GM19238 (cell line): ENCODE data around the gene TMEM234.
"Not testable (repeated sequence)": the region's sequence is repeated elsewhere in the genome, so short reads cannot be mapped to it uniquely, and the experiment has no call there.

ENCODE experiments used
- DNase-seq: peaks from one replicate; pipeline ENCODE4 v3.0.0; 2011; ENCODE audit warnings: low spot score; ENCODE audit not compliant: insufficient read length

TMEM234 gene

GRCh38 chr1:32221980-32222755 lies at the start of gene TMEM234, which contains the start of gene EIF3I:
TSS of gene TMEM234 (minus strand) at chr1:32222353. CDS start at chr1:32222322, 31 bp downstream.
TSS of gene EIF3I (plus strand) at chr1:32222407. CDS start at chr1:32222442, 35 bp downstream.
- DNase-seq: peak; percentile 92

- DNase-seq: no peak
Observed at GRCh38 chr1:32269744-32270143, 47.6 kb upstream of the TMEM234 start.

GRCh38 chr1:32266921-32267591 lies 44.9 kb upstream of the TMEM234 start:
- DNase-seq: no peak

- DNase-seq: no peak
Observed at GRCh38 chr1:32265846-32266245, 43.7 kb upstream of the TMEM234 start.

- no peak for DNase-seq
Observed at GRCh38 chr1:32263744-32264143, 41.6 kb upstream of the TMEM234 start.

GRCh38 chr1:32263236-32263593 lies 41.1 kb upstream of the TMEM234 start:
- DNase-seq: not testable (repeated sequence)

- no peak for DNase-seq
Observed at GRCh38 chr1:32257227-32257508, 35.0 kb upstream of the TMEM234 start.

- no peak for DNase-seq
Observed at GRCh38 chr1:32256473-32257226, 34.5 kb upstream of the TMEM234 start.

- DNase-seq: no peak
Observed at GRCh38 chr1:32255072-32256071, 33.2 kb upstream of the TMEM234 start.

GRCh38 chr1:32250893-32251716 lies 29.0 kb upstream of the TMEM234 start, which contains the start of gene LCK:
TSS of gene LCK (plus strand) at chr1:32251265. CDS start at chr1:32274330, 23,065 bp downstream.
- DNase-seq: no peak

- peak; percentile 79 for DNase-seq
Observed at GRCh38 chr1:32249831-32250525, 27.8 kb upstream of the TMEM234 start.

GRCh38 chr1:32247983-32248889 lies 26.1 kb upstream of the TMEM234 start:
- peak; percentile 71 for DNase-seq

GRCh38 chr1:32247452-32247851 lies 25.3 kb upstream of the TMEM234 start:
- DNase-seq: no peak

GRCh38 chr1:32246888-32247273 lies 24.7 kb upstream of the TMEM234 start, which contains the start of gene FAM167B:
TSS of gene FAM167B (plus strand) at chr1:32247222. CDS start at chr1:32247422, 200 bp downstream.
- no peak for DNase-seq

GRCh38 chr1:32242341-32242851 lies 20.2 kb upstream of the TMEM234 start:
- DNase-seq: no peak

- DNase-seq: peak; percentile 51
Observed at GRCh38 chr1:32241001-32241763, 19.0 kb upstream of the TMEM234 start.
